Measurements from ENCODE around the gene CFAP410. TPM values are rescaled to one million over a fixed set of nuclear protein-coding genes. Genes with fewer than 3 reads are reported as not detected.
"Not testable (repeated sequence)": the region's sequence is repeated elsewhere in the genome, so short reads cannot be mapped to it uniquely, and the experiment has no call there.

Gene CFAP410
- total RNA-seq, 6 experiments from 2014 or later, result 6.9 to 15.4 (median 13.1) TPM

DNA sequence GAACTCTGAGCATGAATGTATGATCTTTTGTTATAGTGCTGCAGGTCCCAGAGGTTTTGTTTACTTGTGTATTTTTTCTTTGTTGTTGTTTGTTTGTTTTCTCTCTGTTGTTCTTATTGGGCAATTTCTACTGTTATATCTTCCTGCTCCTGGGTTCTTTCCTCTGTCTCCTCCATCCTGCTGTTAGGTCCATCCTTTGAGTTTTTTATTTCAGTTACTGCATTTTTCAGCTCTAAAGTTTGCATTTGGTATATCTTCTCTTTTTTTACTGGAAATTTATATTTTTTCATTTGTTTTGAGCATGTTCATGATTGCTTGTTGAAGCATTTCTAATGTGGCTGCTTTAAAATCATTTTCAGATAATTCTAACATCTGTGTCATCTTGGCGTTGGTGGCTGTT is 24.1 kb upstream of the CFAP410 start:
- no peaks in the 10 kb centered on the region for H3K9me3 ChIP-seq
- H3K27me3 ChIP-seq, result no peaks in the 10 kb centered on the region
- intact Hi-C loops (cut with DNase I), result no loop called here
- DNase-seq, result no peak
- WGBS (ENCODE audit: insufficient coverage, low coverage, low lambda C conversion rate, missing lambda C conversion rate), result 77% methylated on average over 1 of the region's 1 CpG
- no peaks in the 10 kb centered on the region for H3K4me1 ChIP-seq
- TF ChIP-seq, protein P1, sequence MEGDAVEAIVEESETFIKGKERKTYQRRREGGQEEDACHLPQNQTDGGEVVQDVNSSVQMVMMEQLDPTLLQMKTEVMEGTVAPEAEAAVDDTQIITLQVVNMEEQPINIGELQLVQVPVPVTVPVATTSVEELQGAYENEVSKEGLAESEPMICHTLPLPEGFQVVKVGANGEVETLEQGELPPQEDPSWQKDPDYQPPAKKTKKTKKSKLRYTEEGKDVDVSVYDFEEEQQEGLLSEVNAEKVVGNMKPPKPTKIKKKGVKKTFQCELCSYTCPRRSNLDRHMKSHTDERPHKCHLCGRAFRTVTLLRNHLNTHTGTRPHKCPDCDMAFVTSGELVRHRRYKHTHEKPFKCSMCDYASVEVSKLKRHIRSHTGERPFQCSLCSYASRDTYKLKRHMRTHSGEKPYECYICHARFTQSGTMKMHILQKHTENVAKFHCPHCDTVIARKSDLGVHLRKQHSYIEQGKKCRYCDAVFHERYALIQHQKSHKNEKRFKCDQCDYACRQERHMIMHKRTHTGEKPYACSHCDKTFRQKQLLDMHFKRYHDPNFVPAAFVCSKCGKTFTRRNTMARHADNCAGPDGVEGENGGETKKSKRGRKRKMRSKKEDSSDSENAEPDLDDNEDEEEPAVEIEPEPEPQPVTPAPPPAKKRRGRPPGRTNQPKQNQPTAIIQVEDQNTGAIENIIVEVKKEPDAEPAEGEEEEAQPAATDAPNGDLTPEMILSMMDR (IDR thresholded peaks at IDR 0.05), result no peak
- no peak for TF ChIP-seq POLR2A (IDR thresholded peaks at IDR 0.05)
- H3K27ac ChIP-seq, result no peak overlapping the region
- H3K36me3 ChIP-seq, result no peaks in the 10 kb centered on the region
- ATAC-seq, result no peak
- no peak overlapping the region for H3K4me3 ChIP-seq

DNA sequence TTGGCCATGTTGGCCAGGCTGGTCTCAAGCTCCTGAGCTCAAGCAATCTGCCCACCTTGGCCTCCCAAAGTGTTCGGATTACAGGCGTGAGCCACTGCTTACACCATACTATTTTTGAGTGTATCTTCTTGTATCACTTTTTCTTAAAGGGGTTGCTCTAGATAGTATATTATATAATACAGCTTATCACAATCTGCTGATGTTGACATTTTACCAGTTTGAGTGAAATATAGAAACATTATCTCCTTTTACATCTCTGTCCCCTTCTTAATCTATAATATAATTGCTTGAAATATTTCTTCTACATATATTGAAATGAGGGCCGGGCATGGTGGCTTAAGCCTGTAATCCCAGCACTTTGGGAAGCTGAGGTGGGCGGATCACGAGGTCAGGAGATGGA is 22.7 kb upstream of the CFAP410 start:
- 78% methylated on average over 5 of the region's 5 CpGs for WGBS (ENCODE audit: insufficient coverage, low coverage, low lambda C conversion rate, missing lambda C conversion rate)
- H3K27me3 ChIP-seq; intact Hi-C loops (cut with DNase I); H3K9me3 ChIP-seq; DNase-seq; H3K27ac ChIP-seq; H3K36me3 ChIP-seq; ATAC-seq; H3K4me1 ChIP-seq; H3K4me3 ChIP-seq: not testable (repeated sequence)

DNA sequence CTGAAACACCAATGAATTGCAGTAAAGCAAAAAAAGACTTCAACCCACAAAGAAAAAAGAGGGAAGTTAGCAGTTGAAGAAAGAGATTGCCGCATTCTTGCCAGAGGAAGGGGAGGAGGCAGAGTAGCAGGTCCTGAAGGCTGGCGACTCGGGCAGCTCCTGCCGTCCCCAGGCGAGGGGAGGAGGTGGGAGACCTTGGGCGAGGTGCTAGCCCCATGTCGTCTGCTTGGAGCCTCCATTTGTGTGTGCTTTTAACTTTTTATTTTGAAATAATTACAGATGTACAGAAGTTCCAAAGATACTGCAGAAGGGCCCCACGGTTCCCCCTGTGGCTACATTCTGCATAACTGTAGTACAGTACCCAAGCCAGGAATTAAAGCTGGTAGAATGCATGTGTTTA is 21.0 kb upstream of the CFAP410 start:
- Histone ChIP-seq H3K4me3 (no peak overlapping the region), H3K27ac (no peak overlapping the region), H3K4me1 (no peaks in the 10 kb centered on the region), H3K27me3 (no peaks in the 10 kb centered on the region), H3K36me3 (no peaks in the 10 kb centered on the region), H3K9me3 (no peaks in the 10 kb centered on the region)
- TF ChIP-seq, protein P1 (IDR thresholded peaks at IDR 0.05), result no peak
- TF ChIP-seq POLR2A (IDR thresholded peaks at IDR 0.05), result no peak
- intact Hi-C loops (cut with DNase I), result no loop called here
- DNase-seq (peak in 1 of 3 donors; percentile 35), ATAC-seq (peak in 1 of 4 donors; percentile 12)
- 32% methylated on average over 8 of the region's 8 CpGs for WGBS (ENCODE audit: insufficient coverage, low coverage, low lambda C conversion rate, missing lambda C conversion rate)

DNA sequence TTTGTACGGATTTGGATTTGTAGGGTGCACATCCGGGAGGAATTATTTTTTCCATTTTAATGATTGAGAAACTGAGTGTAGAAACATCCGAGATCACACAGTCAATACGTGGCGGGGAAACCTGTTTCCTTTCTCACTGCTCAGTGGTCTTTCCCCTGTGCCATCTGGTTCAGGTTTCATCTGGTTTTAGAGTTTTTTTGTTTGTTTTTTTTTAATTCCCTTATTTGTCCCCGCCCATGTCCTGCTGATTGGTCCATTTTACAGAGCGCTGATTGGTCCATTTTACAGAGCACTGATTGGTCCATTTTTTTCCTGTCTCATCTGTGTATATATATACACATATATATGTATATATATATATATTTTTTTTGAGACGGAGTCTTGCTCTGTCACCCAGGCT is 20.2 kb upstream of the CFAP410 start:
- WGBS (ENCODE audit: insufficient coverage, low coverage, low lambda C conversion rate, missing lambda C conversion rate), result 70% methylated on average over 7 of the region's 8 CpGs
- Histone ChIP-seq H3K4me3 (no peak overlapping the region), H3K9me3 (no peaks in the 10 kb centered on the region), H3K36me3 (no peaks in the 10 kb centered on the region), H3K27me3 (no peaks in the 10 kb centered on the region), H3K4me1 (no peaks in the 10 kb centered on the region), H3K27ac (no peak overlapping the region)
- TF ChIP-seq, protein P1 (IDR thresholded peaks at IDR 0.05), result no peak
- intact Hi-C loops (cut with DNase I), result no loop called here
- ATAC-seq (no peak), DNase-seq (no peak)

DNA sequence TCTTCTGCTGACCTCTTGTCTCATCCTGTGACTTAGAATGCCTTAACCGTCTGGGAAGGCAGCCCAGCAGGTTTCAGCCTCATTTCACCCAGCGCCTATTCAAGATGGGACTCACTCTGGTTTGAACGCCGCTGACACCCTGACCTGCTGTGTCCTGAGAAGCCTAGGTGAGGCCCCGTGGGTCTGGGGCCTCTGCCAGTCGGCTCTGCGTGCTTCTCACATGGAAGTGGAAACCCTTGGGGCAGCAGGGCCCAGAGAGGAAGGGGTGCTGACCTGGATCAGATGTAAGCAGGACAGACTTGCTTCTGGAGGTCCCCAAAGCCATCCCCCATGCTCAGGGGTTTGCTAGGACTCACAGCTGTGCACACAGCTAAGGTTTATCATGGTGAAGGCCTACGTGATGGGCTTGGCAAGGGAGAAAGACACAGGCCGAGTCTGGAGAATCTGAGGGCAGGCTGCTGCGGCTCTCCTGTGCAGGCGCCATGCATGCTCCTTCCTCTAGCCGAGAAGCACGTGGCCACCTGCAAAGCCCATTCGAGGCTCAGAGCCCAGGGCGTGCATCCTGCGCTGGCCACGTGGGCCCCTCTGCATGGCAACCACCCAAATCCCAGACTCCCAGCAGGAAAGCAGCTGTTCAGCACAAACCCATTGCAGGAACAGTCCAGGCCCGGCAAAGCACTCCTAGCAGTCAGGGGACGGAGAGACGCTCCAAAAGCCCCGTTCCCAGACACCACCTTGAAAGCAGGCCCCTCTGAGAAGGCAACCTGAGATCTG is 18.1 kb upstream of the CFAP410 start:
- WGBS (ENCODE audit: insufficient coverage, low coverage, low lambda C conversion rate, missing lambda C conversion rate), result 63% methylated on average over 1 of the region's 21 CpGs
- intact Hi-C loops (cut with DNase I), result no loop called here
- H3K36me3 ChIP-seq, result no peaks in the 10 kb centered on the region
- no peaks in the 10 kb centered on the region for H3K9me3 ChIP-seq
- H3K27ac ChIP-seq, result no peak overlapping the region
- ATAC-seq (no peak), DNase-seq (peak in 1 of 3 donors; percentile 51)
- H3K27me3 ChIP-seq, result no peaks in the 10 kb centered on the region
- TF ChIP-seq, protein P1 (IDR thresholded peaks at IDR 0.05), result no peak
- no peak for TF ChIP-seq POLR2A (IDR thresholded peaks at IDR 0.05)
- H3K4me1 ChIP-seq, result peaks cover 0 to 10% (median 3%) of the 10 kb centered on the region in 4 donors
- H3K4me3 ChIP-seq, result no peak overlapping the region
